H1 (cell line): Measurements from ENCODE around the gene SLC22A9. TPM values are rescaled to one million over a fixed set of nuclear protein-coding genes. Genes with fewer than 3 reads are reported as not detected.
A peak's percentile ranks its signal among the peaks of the same experiment; 100 is the strongest.

Experiments used
- CTCF ChIA-PET: fragments of 300-600 bp; sonication (Branson Sonifier 250); formaldehyde crosslinking; loops from one replicate; lab custom pipeline; 2021; ENCODE audit not compliant: partially characterized antibody; lab: Charles Lee
- POLR2A ChIA-PET: fragments of 300-600 bp; sonication (Branson Sonifier 250); formaldehyde crosslinking; loops from one replicate; lab custom pipeline; 2021; ENCODE audit warnings: inconsistent platforms; ENCODE audit not compliant: partially characterized antibody; lab: Charles Lee
- DNase-seq, 2 experiments: peaks; one replicate each; pipeline versions ENCODE4 v3.0.0 to v3.0.0-alpha.2; 2010 to 2022; ENCODE audit warnings: low spot score in 2 of 2, low read depth in 1 of 2, mixed read lengths in 1 of 2
- FAIRE-seq: peaks from 2 replicates; lab custom pipeline; 2011; peaks lifted over from hg19 to GRCh38; lab: Jason Lieb, UNC
- H2AFZ ChIP-seq: 2 replicates; pipeline ENCODE4 v1.8.1; 2012; ENCODE audit warnings: low read length, inconsistent platforms
- H2AK5ac ChIP-seq: 2 replicates; pipeline ENCODE4 v1.6.1; 2013; ENCODE audit warnings: low read depth, low read length
- H2BK120ac ChIP-seq: replicated peaks from 2 replicates; pipeline ENCODE3; 2013; ENCODE audit warnings: low read depth, low read length, inconsistent platforms
- H2BK12ac ChIP-seq: 2 replicates; pipeline ENCODE4 v1.6.1; 2013; ENCODE audit warnings: low read depth, low read length
- H2BK15ac ChIP-seq: 2 replicates; pipeline ENCODE4 v1.6.1; 2013; ENCODE audit warnings: low read length
- H2BK20ac ChIP-seq: 2 replicates; pipeline ENCODE4 v1.6.1; 2013; ENCODE audit warnings: low read length
- H2BK5ac ChIP-seq: 2 replicates; pipeline ENCODE4 v1.6.1; 2013; ENCODE audit warnings: low read depth, low read length
- H3K14ac ChIP-seq: 2 replicates; pipeline ENCODE4 v1.6.1; 2013; ENCODE audit warnings: inconsistent platforms; ENCODE audit not compliant: insufficient read length
- H3K18ac ChIP-seq: 2 replicates; pipeline ENCODE4 v1.6.1; 2013; ENCODE audit warnings: low read length; ENCODE audit errors: extremely low read depth
- H3K23ac ChIP-seq: 2 replicates; pipeline ENCODE4 v1.6.1; 2013; ENCODE audit warnings: inconsistent platforms; ENCODE audit not compliant: insufficient read length
- H3K23me2 ChIP-seq: 2 replicates; pipeline ENCODE4 v1.6.1; 2013; ENCODE audit warnings: low read depth, low read length
- H3K27ac ChIP-seq: 2 replicates; pipeline ENCODE4 v1.6.1; 2011; ENCODE audit warnings: low read depth, low read length, inconsistent platforms
- H3K27me3 ChIP-seq, 4 experiments: replicated peaks in 1 of 4; 1 replicate in 1 of 4; 2 replicates in 3 of 4; pipeline versions ENCODE4 v1.6.1 to v1.8.1; 2011 to 2013; ENCODE audit warnings: low read length in 3 of 4, mild to moderate bottlenecking in 3 of 4, inconsistent platforms in 2 of 4, mixed read lengths in 2 of 4, moderate library complexity in 1 of 4; ENCODE audit not compliant: control insufficient read depth in 3 of 4, insufficient read depth in 3 of 4; ENCODE audit errors: extremely low read depth in 1 of 4
- H3K36me3 ChIP-seq, 4 experiments: 2 replicates each; pipeline versions ENCODE4 v1.6.1 to v1.8.1; 2011 to 2013; ENCODE audit warnings: mild to moderate bottlenecking in 4 of 4, low read length in 3 of 4, moderate library complexity in 2 of 4, control low read depth in 1 of 4, inconsistent platforms in 1 of 4; ENCODE audit not compliant: insufficient read depth in 4 of 4, control insufficient read depth in 2 of 4
- H3K4ac ChIP-seq: replicated peaks from 2 replicates; pipeline ENCODE3; 2013; ENCODE audit warnings: low read length, low read depth, mixed read lengths, inconsistent platforms; ENCODE audit not compliant: insufficient read length
- H3K4me1 ChIP-seq, 4 experiments: replicated peaks in 1 of 4; 1 replicate in 1 of 4; 2 replicates in 3 of 4; pipeline versions ENCODE4 v1.6.1 to v1.8.1; 2011 to 2013; ENCODE audit warnings: low read length in 3 of 4, inconsistent platforms in 2 of 4, mixed read lengths in 1 of 4; ENCODE audit not compliant: insufficient read depth in 4 of 4, control insufficient read depth in 3 of 4
- H3K4me2 ChIP-seq, 2 experiments: 2 replicates each; pipeline versions ENCODE4 v1.6.1 to v1.8.1; 2011 to 2013; ENCODE audit warnings: low read depth in 2 of 2, low read length in 2 of 2, control low read depth in 1 of 2, inconsistent platforms in 1 of 2, mild to moderate bottlenecking in 1 of 2; ENCODE audit not compliant: insufficient read depth in 1 of 2
- H3K4me3 ChIP-seq, 4 experiments: fragments of 200-600, 300-600 bp in 1 of 4; sonication (generic), shearing (Covaris generic), sonication (Bioruptor Twin) in 1 of 4; 2 replicates each; pipeline versions ENCODE4 v1.5.1 to v1.8.1; 2011 to 2016; ENCODE audit warnings: low read length in 4 of 4, low read depth in 3 of 4, control low read depth in 2 of 4, inconsistent platforms in 2 of 4, mild to moderate bottlenecking in 2 of 4, mixed read lengths in 1 of 4, moderate library complexity in 1 of 4; ENCODE audit not compliant: insufficient read depth in 2 of 4; ENCODE audit errors: extremely low read depth in 1 of 4
- H3K56ac ChIP-seq: replicated peaks from 2 replicates; pipeline ENCODE3; 2013; ENCODE audit warnings: low read depth, mild to moderate bottlenecking, mixed read lengths, low read length, inconsistent platforms; ENCODE audit not compliant: insufficient read length
- H3K79me1 ChIP-seq: 2 replicates; pipeline ENCODE4 v1.6.1; 2013; ENCODE audit warnings: low read depth, low read length, control low read depth
- H3K79me2 ChIP-seq, 2 experiments: 2 replicates each; pipeline versions ENCODE4 v1.6.1 to v1.8.1; 2012 to 2013; ENCODE audit warnings: low read length in 2 of 2, mild to moderate bottlenecking in 2 of 2, inconsistent platforms in 1 of 2; ENCODE audit not compliant: insufficient read depth in 2 of 2, control insufficient read depth in 1 of 2
- H3K9ac ChIP-seq, 4 experiments: replicated peaks in 1 of 4; 1 replicate in 1 of 4; 2 replicates in 3 of 4; pipeline versions ENCODE4 v1.6.1 to v1.8.1; 2011 to 2013; ENCODE audit warnings: low read depth in 3 of 4, low read length in 3 of 4, control low read depth in 2 of 4, mild to moderate bottlenecking in 2 of 4, moderate library complexity in 2 of 4, inconsistent platforms in 1 of 4; ENCODE audit errors: extremely low read depth in 1 of 4
- H3K9me3 ChIP-seq, 2 experiments: 2 replicates each; pipeline versions ENCODE4 v1.6.1 to v1.8.1; 2012 to 2013; ENCODE audit warnings: mild to moderate bottlenecking in 2 of 2, moderate library complexity in 2 of 2, control low read depth in 1 of 2, inconsistent platforms in 1 of 2, low read depth in 1 of 2, low read length in 1 of 2, mixed read lengths in 1 of 2; ENCODE audit not compliant: insufficient read depth in 2 of 2
- H4K20me1 ChIP-seq, 2 experiments: replicated peaks in 1 of 2; 2 replicates each; pipeline versions ENCODE3 to v1.8.1; 2011 to 2013; ENCODE audit warnings: inconsistent platforms in 2 of 2, low read length in 2 of 2, mild to moderate bottlenecking in 1 of 2; ENCODE audit not compliant: insufficient read depth in 2 of 2, control insufficient read depth in 1 of 2
- H4K5ac ChIP-seq: 2 replicates; pipeline ENCODE4 v1.6.1; 2013; ENCODE audit warnings: low read length, low read depth, mixed read lengths, inconsistent platforms; ENCODE audit not compliant: insufficient read length
- H4K8ac ChIP-seq: 2 replicates; pipeline ENCODE4 v1.8.0; 2013; ENCODE audit warnings: mild to moderate bottlenecking, moderate library complexity, low read length, inconsistent platforms; ENCODE audit not compliant: insufficient read depth; ENCODE audit errors: extremely low read depth
- H4K91ac ChIP-seq: replicated peaks from 2 replicates; pipeline ENCODE3; 2013; ENCODE audit warnings: low read length, mixed read lengths, inconsistent platforms; ENCODE audit not compliant: insufficient read length
- EGR1 ChIP-seq: IDR thresholded peaks from 2 replicates; pipeline ENCODE4 v1.6.1; 2011; ENCODE audit warnings: low read depth, low read length, borderline replicate concordance
- EP300 ChIP-seq, 2 experiments: IDR thresholded peaks; 1 replicate in 1 of 2; 2 replicates in 1 of 2; pipeline ENCODE4 v1.6.1; 2011 to 2012; ENCODE audit warnings: low read depth in 2 of 2, low read length in 2 of 2, mild to moderate bottlenecking in 2 of 2, borderline replicate concordance in 1 of 2, inconsistent platforms in 1 of 2, moderate library complexity in 1 of 2
- KDM4A ChIP-seq: IDR thresholded peaks from one replicate; pipeline ENCODE4 v1.7.1; 2012; ENCODE audit warnings: low read depth, mild to moderate bottlenecking, moderate library complexity, low read length, inconsistent platforms; ENCODE audit not compliant: severe bottlenecking
- MAFK ChIP-seq: IDR thresholded peaks from 2 replicates; pipeline ENCODE4 v1.6.1; 2012; ENCODE audit warnings: low read depth, mild to moderate bottlenecking, improper control_type of control experiment, low read length
- NANOG ChIP-seq: IDR thresholded peaks from 2 replicates; pipeline ENCODE4 v1.6.1; 2011; ENCODE audit warnings: low read length, low read depth, mild to moderate bottlenecking, inconsistent platforms; ENCODE audit not compliant: insufficient read depth, poor library complexity, severe bottlenecking
- POU5F1 ChIP-seq: IDR thresholded peaks from 2 replicates; pipeline ENCODE4 v1.6.1; 2011; ENCODE audit warnings: low read depth, mild to moderate bottlenecking, low read length, moderate library complexity
- TBP ChIP-seq: IDR thresholded peaks from 2 replicates; pipeline ENCODE4 v1.6.1; 2011; ENCODE audit warnings: low read depth, low read length, improper control_type of control experiment
- WGBS, 2 experiments: shearing (Covaris generic) in 1 of 2; methylation state at CpG; one replicate each; pipeline versions ENCODE4 v1.1.6 to v1.1.7; 2013 to 2015; ENCODE audit warnings: low lambda C conversion rate in 2 of 2, mixed read lengths in 2 of 2, inconsistent platforms in 1 of 2, low coverage in 1 of 2, missing lambda C conversion rate in 1 of 2; ENCODE audit not compliant: insufficient replicate concordance in 2 of 2, insufficient coverage in 1 of 2, insufficient read length in 1 of 2; ENCODE audit errors: extremely low coverage in 1 of 2, missing lambda C conversion rate in 1 of 2; 5-methylcytosine and 5-hydroxymethylcytosine counted together
- polyA plus RNA-seq, 7 experiments: library from polyadenylated mRNA; depleted of rRNA in 3 of 7; stranded (reverse) in 5 of 7; unstranded in 2 of 7; fragments of >200 nt in 5 of 7; fragments of 200-250 nt in 2 of 7; gene quantifications; 1 replicate in 5 of 7; 2 replicates in 1 of 7; 4 replicates in 1 of 7; pipeline versions ENCODE4 v1.2.1 to v1.2.3, GENCODE V29; 2011 to 2013; ENCODE audit warnings: missing spikeins in 2 of 7, mixed read lengths in 2 of 7
- total RNA-seq: library from RNA; stranded (reverse); fragmentation: NEBNext Ultra II Directional; extraction: Animal tissue kit (Norgen Biotek cat#: 25700); gene quantifications from 2 replicates; pipeline ENCODE4 v1.2.1, GENCODE V29; 2021

Gene SLC22A9
- total and polyA plus RNA-seq, 2 of the 8 experiments (the other 6 are each of a cell fraction or from before 2014, with no cell fraction given): not detected

GRCh38 chr11:63448646-63449045 lies 79.1 kb downstream of the SLC22A9 start:
- peak overlapping the region in 1 of 2 experiments; percentile 42; a peak in 3 of 4 replicates for H3K4me2 ChIP-seq
- H3K18ac ChIP-seq: peak overlapping the region; percentile 55; the same call in 1 of the 2 replicates
- TF ChIP-seq EP300 (IDR thresholded peaks at IDR 0.05; ENCODE audit: borderline replicate concordance in 1 of 2, low read depth in 2 of 2, low read length in 2 of 2) (peak in 1 of 2 experiments; percentile 69; a peak in 1 of 3 replicates), EGR1 (no peak), MAFK (peak; percentile 60; the same call in 1 of the 2 replicates), NANOG (peak; percentile 93), KDM4A (no peak), TBP (no peak), POU5F1 (0 out of 2 replicates have a peak, but pooled peaks have one; percentile 26)
- peaks cover 3 to 4% of the 10 kb centered on the region in 2 experiments; a peak in 1 of 4 replicates for H3K9me3 ChIP-seq
- H4K8ac ChIP-seq: no peak overlapping the region
- POLR2A ChIA-PET: no interaction called here
- no peaks in the 10 kb centered on the region for H3K27me3 ChIP-seq
- no peaks in the 10 kb centered on the region for H3K79me2 ChIP-seq
- no peaks in the 10 kb centered on the region for H3K79me1 ChIP-seq
- no peak overlapping the region for H3K4me3 ChIP-seq
- H3K9ac ChIP-seq: no peak overlapping the region; a peak in 1 of 7 replicates
- no peak overlapping the region for H2BK15ac ChIP-seq
- no peak overlapping the region for H3K27ac ChIP-seq
- peak overlapping the region; percentile 96; the same call in 1 of the 2 replicates for H2BK5ac ChIP-seq
- H3K36me3 ChIP-seq: no peaks in the 10 kb centered on the region
- 0 out of 2 replicates have a peak overlapping the region, but pooled peaks have one; percentile 20 for H2AK5ac ChIP-seq
- H4K20me1 ChIP-seq: no peaks in the 10 kb centered on the region
- H2AFZ ChIP-seq: no peak overlapping the region
- no peak overlapping the region for H3K14ac ChIP-seq
- no peak overlapping the region for H3K56ac ChIP-seq
- peak in 1 of 2 experiments; percentile 25 for DNase-seq
- peak overlapping the region; percentile 90 for H2BK120ac ChIP-seq
- 19% methylated on average over 1 of the region's 1 CpG; no CpG with 5 or more reads in 1 of the 2 experiments for WGBS, 2 experiments
- FAIRE-seq: peak; percentile 76
- peak overlapping the region; percentile 28 for H2BK20ac ChIP-seq
- peak overlapping the region; percentile 98 for H4K91ac ChIP-seq
- peak overlapping the region; percentile 92; the same call in 1 of the 2 replicates for H2BK12ac ChIP-seq
- H3K4ac ChIP-seq: peak overlapping the region; percentile 65
- CTCF ChIA-PET: interaction anchor here (0.8 to 2.6 kb wide), 5 partner anchors 11 to 190 kb away, joined by 3 to 6 read pairs (median 3); no protein-coding TSS in a partner anchor
- peaks cover 2 to 13% (median 2%) of the 10 kb centered on the region in 4 experiments; a peak in 5 of 7 replicates for H3K4me1 ChIP-seq
- H3K23ac ChIP-seq: no peak overlapping the region
- no peak overlapping the region for H4K5ac ChIP-seq
- no peaks in the 10 kb centered on the region for H3K23me2 ChIP-seq
